H1 (cell line): ENCODE results near the gene PIBF1. TPM values are rescaled to one million over a fixed set of nuclear protein-coding genes. Genes with fewer than 3 reads are reported as not detected.

Experiments used
- CTCF ChIA-PET: fragments of 300-600 bp; sonication (Branson Sonifier 250); formaldehyde crosslinking; loops from one replicate; lab custom pipeline; 2021; ENCODE audit not compliant: partially characterized antibody; lab: Charles Lee
- POLR2A ChIA-PET: fragments of 300-600 bp; sonication (Branson Sonifier 250); formaldehyde crosslinking; loops from one replicate; lab custom pipeline; 2021; ENCODE audit warnings: inconsistent platforms; ENCODE audit not compliant: partially characterized antibody; lab: Charles Lee
- DNase-seq, 2 experiments: peaks; one replicate each; pipeline versions ENCODE4 v3.0.0 to v3.0.0-alpha.2; 2010 to 2022; ENCODE audit warnings: low spot score in 2 of 2, low read depth in 1 of 2, mixed read lengths in 1 of 2
- FAIRE-seq: peaks from 2 replicates; lab custom pipeline; 2011; peaks lifted over from hg19 to GRCh38; lab: Jason Lieb, UNC
- H2AFZ ChIP-seq: 2 replicates; pipeline ENCODE4 v1.8.1; 2012; ENCODE audit warnings: low read length, inconsistent platforms
- H2AK5ac ChIP-seq: 2 replicates; pipeline ENCODE4 v1.6.1; 2013; ENCODE audit warnings: low read depth, low read length
- H2BK120ac ChIP-seq: replicated peaks from 2 replicates; pipeline ENCODE3; 2013; ENCODE audit warnings: low read depth, low read length, inconsistent platforms
- H2BK12ac ChIP-seq: 2 replicates; pipeline ENCODE4 v1.6.1; 2013; ENCODE audit warnings: low read depth, low read length
- H2BK15ac ChIP-seq: 2 replicates; pipeline ENCODE4 v1.6.1; 2013; ENCODE audit warnings: low read length
- H2BK20ac ChIP-seq: 2 replicates; pipeline ENCODE4 v1.6.1; 2013; ENCODE audit warnings: low read length
- H2BK5ac ChIP-seq: 2 replicates; pipeline ENCODE4 v1.6.1; 2013; ENCODE audit warnings: low read depth, low read length
- H3K14ac ChIP-seq: 2 replicates; pipeline ENCODE4 v1.6.1; 2013; ENCODE audit warnings: inconsistent platforms; ENCODE audit not compliant: insufficient read length
- H3K18ac ChIP-seq: 2 replicates; pipeline ENCODE4 v1.6.1; 2013; ENCODE audit warnings: low read length; ENCODE audit errors: extremely low read depth
- H3K23ac ChIP-seq: 2 replicates; pipeline ENCODE4 v1.6.1; 2013; ENCODE audit warnings: inconsistent platforms; ENCODE audit not compliant: insufficient read length
- H3K23me2 ChIP-seq: 2 replicates; pipeline ENCODE4 v1.6.1; 2013; ENCODE audit warnings: low read depth, low read length
- H3K27ac ChIP-seq: 2 replicates; pipeline ENCODE4 v1.6.1; 2011; ENCODE audit warnings: low read depth, low read length, inconsistent platforms
- H3K27me3 ChIP-seq, 4 experiments: replicated peaks in 1 of 4; 1 replicate in 1 of 4; 2 replicates in 3 of 4; pipeline versions ENCODE4 v1.6.1 to v1.8.1; 2011 to 2013; ENCODE audit warnings: low read length in 3 of 4, mild to moderate bottlenecking in 3 of 4, inconsistent platforms in 2 of 4, mixed read lengths in 2 of 4, moderate library complexity in 1 of 4; ENCODE audit not compliant: control insufficient read depth in 3 of 4, insufficient read depth in 3 of 4; ENCODE audit errors: extremely low read depth in 1 of 4
- H3K36me3 ChIP-seq, 4 experiments: 2 replicates each; pipeline versions ENCODE4 v1.6.1 to v1.8.1; 2011 to 2013; ENCODE audit warnings: mild to moderate bottlenecking in 4 of 4, low read length in 3 of 4, moderate library complexity in 2 of 4, control low read depth in 1 of 4, inconsistent platforms in 1 of 4; ENCODE audit not compliant: insufficient read depth in 4 of 4, control insufficient read depth in 2 of 4
- H3K4ac ChIP-seq: replicated peaks from 2 replicates; pipeline ENCODE3; 2013; ENCODE audit warnings: low read length, low read depth, mixed read lengths, inconsistent platforms; ENCODE audit not compliant: insufficient read length
- H3K4me1 ChIP-seq, 4 experiments: replicated peaks in 1 of 4; 1 replicate in 1 of 4; 2 replicates in 3 of 4; pipeline versions ENCODE4 v1.6.1 to v1.8.1; 2011 to 2013; ENCODE audit warnings: low read length in 3 of 4, inconsistent platforms in 2 of 4, mixed read lengths in 1 of 4; ENCODE audit not compliant: insufficient read depth in 4 of 4, control insufficient read depth in 3 of 4
- H3K4me2 ChIP-seq, 2 experiments: 2 replicates each; pipeline versions ENCODE4 v1.6.1 to v1.8.1; 2011 to 2013; ENCODE audit warnings: low read depth in 2 of 2, low read length in 2 of 2, control low read depth in 1 of 2, inconsistent platforms in 1 of 2, mild to moderate bottlenecking in 1 of 2; ENCODE audit not compliant: insufficient read depth in 1 of 2
- H3K4me3 ChIP-seq, 4 experiments: fragments of 200-600, 300-600 bp in 1 of 4; sonication (generic), shearing (Covaris generic), sonication (Bioruptor Twin) in 1 of 4; 2 replicates each; pipeline versions ENCODE4 v1.5.1 to v1.8.1; 2011 to 2016; ENCODE audit warnings: low read length in 4 of 4, low read depth in 3 of 4, control low read depth in 2 of 4, inconsistent platforms in 2 of 4, mild to moderate bottlenecking in 2 of 4, mixed read lengths in 1 of 4, moderate library complexity in 1 of 4; ENCODE audit not compliant: insufficient read depth in 2 of 4; ENCODE audit errors: extremely low read depth in 1 of 4
- H3K56ac ChIP-seq: replicated peaks from 2 replicates; pipeline ENCODE3; 2013; ENCODE audit warnings: low read depth, mild to moderate bottlenecking, mixed read lengths, low read length, inconsistent platforms; ENCODE audit not compliant: insufficient read length
- H3K79me1 ChIP-seq: 2 replicates; pipeline ENCODE4 v1.6.1; 2013; ENCODE audit warnings: low read depth, low read length, control low read depth
- H3K79me2 ChIP-seq, 2 experiments: 2 replicates each; pipeline versions ENCODE4 v1.6.1 to v1.8.1; 2012 to 2013; ENCODE audit warnings: low read length in 2 of 2, mild to moderate bottlenecking in 2 of 2, inconsistent platforms in 1 of 2; ENCODE audit not compliant: insufficient read depth in 2 of 2, control insufficient read depth in 1 of 2
- H3K9ac ChIP-seq, 4 experiments: replicated peaks in 1 of 4; 1 replicate in 1 of 4; 2 replicates in 3 of 4; pipeline versions ENCODE4 v1.6.1 to v1.8.1; 2011 to 2013; ENCODE audit warnings: low read depth in 3 of 4, low read length in 3 of 4, control low read depth in 2 of 4, mild to moderate bottlenecking in 2 of 4, moderate library complexity in 2 of 4, inconsistent platforms in 1 of 4; ENCODE audit errors: extremely low read depth in 1 of 4
- H3K9me3 ChIP-seq, 2 experiments: 2 replicates each; pipeline versions ENCODE4 v1.6.1 to v1.8.1; 2012 to 2013; ENCODE audit warnings: mild to moderate bottlenecking in 2 of 2, moderate library complexity in 2 of 2, control low read depth in 1 of 2, inconsistent platforms in 1 of 2, low read depth in 1 of 2, low read length in 1 of 2, mixed read lengths in 1 of 2; ENCODE audit not compliant: insufficient read depth in 2 of 2
- H4K20me1 ChIP-seq, 2 experiments: replicated peaks in 1 of 2; 2 replicates each; pipeline versions ENCODE3 to v1.8.1; 2011 to 2013; ENCODE audit warnings: inconsistent platforms in 2 of 2, low read length in 2 of 2, mild to moderate bottlenecking in 1 of 2; ENCODE audit not compliant: insufficient read depth in 2 of 2, control insufficient read depth in 1 of 2
- H4K5ac ChIP-seq: 2 replicates; pipeline ENCODE4 v1.6.1; 2013; ENCODE audit warnings: low read length, low read depth, mixed read lengths, inconsistent platforms; ENCODE audit not compliant: insufficient read length
- H4K8ac ChIP-seq: 2 replicates; pipeline ENCODE4 v1.8.0; 2013; ENCODE audit warnings: mild to moderate bottlenecking, moderate library complexity, low read length, inconsistent platforms; ENCODE audit not compliant: insufficient read depth; ENCODE audit errors: extremely low read depth
- H4K91ac ChIP-seq: replicated peaks from 2 replicates; pipeline ENCODE3; 2013; ENCODE audit warnings: low read length, mixed read lengths, inconsistent platforms; ENCODE audit not compliant: insufficient read length
- JUN ChIP-seq: IDR thresholded peaks from 2 replicates; pipeline ENCODE4 v1.6.1; 2011; ENCODE audit warnings: low read depth, mild to moderate bottlenecking, improper control_type of control experiment, low read length
- SUZ12 ChIP-seq: fragments of 200-600 bp; sonication (generic); IDR thresholded peaks from 2 replicates; pipeline ENCODE4 v1.6.1; 2012; ENCODE audit warnings: mild to moderate bottlenecking, inconsistent platforms, low read length, moderate library complexity, mixed read lengths
- WGBS, 2 experiments: shearing (Covaris generic) in 1 of 2; methylation state at CpG; one replicate each; pipeline versions ENCODE4 v1.1.6 to v1.1.7; 2013 to 2015; ENCODE audit warnings: low lambda C conversion rate in 2 of 2, mixed read lengths in 2 of 2, inconsistent platforms in 1 of 2, low coverage in 1 of 2, missing lambda C conversion rate in 1 of 2; ENCODE audit not compliant: insufficient replicate concordance in 2 of 2, insufficient coverage in 1 of 2, insufficient read length in 1 of 2; ENCODE audit errors: extremely low coverage in 1 of 2, missing lambda C conversion rate in 1 of 2; 5-methylcytosine and 5-hydroxymethylcytosine counted together
- polyA plus RNA-seq, 7 experiments: library from polyadenylated mRNA; depleted of rRNA in 3 of 7; stranded (reverse) in 5 of 7; unstranded in 2 of 7; fragments of >200 nt in 5 of 7; fragments of 200-250 nt in 2 of 7; gene quantifications; 1 replicate in 5 of 7; 2 replicates in 1 of 7; 4 replicates in 1 of 7; pipeline versions ENCODE4 v1.2.1 to v1.2.3, GENCODE V29; 2011 to 2013; ENCODE audit warnings: missing spikeins in 2 of 7, mixed read lengths in 2 of 7
- total RNA-seq: library from RNA; stranded (reverse); fragmentation: NEBNext Ultra II Directional; extraction: Animal tissue kit (Norgen Biotek cat#: 25700); gene quantifications from 2 replicates; pipeline ENCODE4 v1.2.1, GENCODE V29; 2021

PIBF1 gene
- total and polyA plus RNA-seq, 2 of the 8 experiments (the other 6 are each of a cell fraction or from before 2014, with no cell fraction given): 1.1 to 13.2 TPM

- no peak overlapping the region for H3K14ac ChIP-seq
- no peak overlapping the region for H3K4ac ChIP-seq
- H3K36me3 ChIP-seq: no peaks in the 10 kb centered on the region
- H3K23me2 ChIP-seq: peaks cover 3% of the 10 kb centered on the region
- H4K20me1 ChIP-seq: peaks cover 0 to 4% of the 10 kb centered on the region in 2 experiments
- no peak overlapping the region for H2BK20ac ChIP-seq
- H3K79me1 ChIP-seq: 0 out of 2 replicates have a peak, but pooled peaks cover 2% of the 10 kb centered on the region
- no peak overlapping the region for H3K18ac ChIP-seq
- no peak overlapping the region for H4K5ac ChIP-seq
- no peak overlapping the region for H3K27ac ChIP-seq
- peak overlapping the region in 1 of 2 experiments; percentile 6; a peak in 1 of 4 replicates for H3K4me2 ChIP-seq
- ChIA-PET POLR2A (no interaction called here), CTCF (no interaction called here)
- H3K4me1 ChIP-seq: peaks cover 0 to 15% (median 1%) of the 10 kb centered on the region in 4 experiments; a peak in 5 of 7 replicates
- FAIRE-seq (no peak), DNase-seq (no peak)
- no peak overlapping the region for H2BK120ac ChIP-seq
- H3K9me3 ChIP-seq: no peaks in the 10 kb centered on the region
- H2AFZ ChIP-seq: no peak overlapping the region
- H3K79me2 ChIP-seq: no peaks in the 10 kb centered on the region
- TF ChIP-seq SUZ12 (peak; percentile 31; the same call in 1 of the 2 replicates), JUN (no peak)
- no peak overlapping the region for H2BK15ac ChIP-seq
- H4K91ac ChIP-seq: no peak overlapping the region
- H4K8ac ChIP-seq: no peak overlapping the region
- H3K56ac ChIP-seq: no peak overlapping the region
- H3K9ac ChIP-seq: no peak overlapping the region
- H3K23ac ChIP-seq: no peak overlapping the region
- H3K27me3 ChIP-seq: peaks cover 14 to 54% (median 37%) of the 10 kb centered on the region in 4 experiments
- peak overlapping the region; percentile 42; the same call in 1 of the 2 replicates for H2BK12ac ChIP-seq
- whole genome bisulfite sequencing, 2 experiments: 79% methylated on average over 9 of the region's 9 CpGs; no CpG with 5 or more reads in 1 of the 2 experiments
- H2BK5ac ChIP-seq: no peak overlapping the region
- no peak overlapping the region; the same call in 1 of the 2 replicates for H2AK5ac ChIP-seq
- H3K4me3 ChIP-seq: no peak overlapping the region
Observed at GRCh38 chr13:73061876-73062275, 279.9 kb downstream of the PIBF1 start.
